Measurements from ENCODE around the gene HCN4.

DNA sequence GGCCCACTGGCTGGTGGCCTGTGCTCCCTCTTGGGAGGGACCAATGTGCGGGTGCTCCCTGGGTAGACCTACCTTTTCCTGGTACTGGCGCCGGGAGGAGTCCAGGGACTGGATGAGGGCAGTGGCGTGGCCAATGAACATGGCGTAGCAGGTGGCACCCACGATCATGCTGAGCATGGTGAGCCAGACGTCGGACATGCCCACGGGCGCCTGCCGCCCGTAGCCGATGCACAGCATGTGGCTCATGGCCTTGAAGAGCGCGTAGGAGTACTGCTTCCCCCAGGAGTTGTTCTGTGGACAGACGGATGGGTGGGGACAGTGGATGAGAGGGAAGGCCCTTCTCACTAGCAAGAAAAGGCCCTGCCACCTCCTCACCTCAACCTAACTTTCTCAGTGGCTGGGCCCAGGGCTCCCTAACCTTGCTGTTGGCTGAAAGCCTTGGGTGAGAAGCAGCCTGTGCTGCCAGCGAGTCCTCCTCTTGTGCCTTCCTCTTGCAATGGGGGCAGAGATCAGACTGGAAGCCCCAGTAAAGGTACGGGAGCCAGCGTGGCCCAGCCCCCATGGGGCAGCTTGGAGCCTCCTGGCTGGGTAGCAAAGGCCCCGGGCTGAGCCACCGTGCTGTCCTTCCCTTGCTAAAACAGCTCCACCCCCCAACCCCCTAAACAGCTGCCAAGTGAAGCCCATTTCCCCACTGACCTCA lies 39.1 kb downstream of the HCN4 start:
- no peak for TF ChIP-seq RNF2 (IDR thresholded peaks at IDR 0.05; ENCODE audit: borderline replicate concordance, low read depth, low read length, missing control alignments, poor library complexity, severe bottlenecking)
- no peak for TF ChIP-seq POLR2A (IDR thresholded peaks at IDR 0.05; ENCODE audit: control extremely low read depth in 1 of 2, low read depth in 2 of 2, low read length in 2 of 2)
- TF ChIP-seq, protein P1, sequence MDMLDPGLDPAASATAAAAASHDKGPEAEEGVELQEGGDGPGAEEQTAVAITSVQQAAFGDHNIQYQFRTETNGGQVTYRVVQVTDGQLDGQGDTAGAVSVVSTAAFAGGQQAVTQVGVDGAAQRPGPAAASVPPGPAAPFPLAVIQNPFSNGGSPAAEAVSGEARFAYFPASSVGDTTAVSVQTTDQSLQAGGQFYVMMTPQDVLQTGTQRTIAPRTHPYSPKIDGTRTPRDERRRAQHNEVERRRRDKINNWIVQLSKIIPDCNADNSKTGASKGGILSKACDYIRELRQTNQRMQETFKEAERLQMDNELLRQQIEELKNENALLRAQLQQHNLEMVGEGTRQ (IDR thresholded peaks at IDR 0.05; ENCODE audit: low read length): no peak
- TF ChIP-seq, protein P2, sequence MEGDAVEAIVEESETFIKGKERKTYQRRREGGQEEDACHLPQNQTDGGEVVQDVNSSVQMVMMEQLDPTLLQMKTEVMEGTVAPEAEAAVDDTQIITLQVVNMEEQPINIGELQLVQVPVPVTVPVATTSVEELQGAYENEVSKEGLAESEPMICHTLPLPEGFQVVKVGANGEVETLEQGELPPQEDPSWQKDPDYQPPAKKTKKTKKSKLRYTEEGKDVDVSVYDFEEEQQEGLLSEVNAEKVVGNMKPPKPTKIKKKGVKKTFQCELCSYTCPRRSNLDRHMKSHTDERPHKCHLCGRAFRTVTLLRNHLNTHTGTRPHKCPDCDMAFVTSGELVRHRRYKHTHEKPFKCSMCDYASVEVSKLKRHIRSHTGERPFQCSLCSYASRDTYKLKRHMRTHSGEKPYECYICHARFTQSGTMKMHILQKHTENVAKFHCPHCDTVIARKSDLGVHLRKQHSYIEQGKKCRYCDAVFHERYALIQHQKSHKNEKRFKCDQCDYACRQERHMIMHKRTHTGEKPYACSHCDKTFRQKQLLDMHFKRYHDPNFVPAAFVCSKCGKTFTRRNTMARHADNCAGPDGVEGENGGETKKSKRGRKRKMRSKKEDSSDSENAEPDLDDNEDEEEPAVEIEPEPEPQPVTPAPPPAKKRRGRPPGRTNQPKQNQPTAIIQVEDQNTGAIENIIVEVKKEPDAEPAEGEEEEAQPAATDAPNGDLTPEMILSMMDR (IDR thresholded peaks at IDR 0.05; ENCODE audit: control extremely low read depth in 1 of 3, insufficient read depth in 1 of 3, low read depth in 1 of 3, low read length in 3 of 3): no peak
- TF ChIP-seq CHD2 (IDR thresholded peaks at IDR 0.05; ENCODE audit: low read length): no peak
- no peak for TF ChIP-seq NRF1 (IDR thresholded peaks at IDR 0.05; ENCODE audit: low read depth, low read length)
- TF ChIP-seq, protein P3, sequence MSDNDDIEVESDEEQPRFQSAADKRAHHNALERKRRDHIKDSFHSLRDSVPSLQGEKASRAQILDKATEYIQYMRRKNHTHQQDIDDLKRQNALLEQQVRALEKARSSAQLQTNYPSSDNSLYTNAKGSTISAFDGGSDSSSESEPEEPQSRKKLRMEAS (IDR thresholded peaks at IDR 0.05): no peak
- TF ChIP-seq SP1 (IDR thresholded peaks at IDR 0.05; ENCODE audit: low read depth, low read length): no peak
- TF ChIP-seq EZH2 (IDR thresholded peaks at IDR 0.05; ENCODE audit: low read depth, low read length, severe bottlenecking): no peak
- TF ChIP-seq BRCA1 (IDR thresholded peaks at IDR 0.05; ENCODE audit: low read depth, low read length): no peak
